ENCODE results near the gene STK38L. TPM values are rescaled to one million over a fixed set of nuclear protein-coding genes. Genes with fewer than 3 reads are reported as not detected.

Gene STK38L
- total and polyA plus RNA-seq, 2 of the 8 experiments (the other 6 are each of a cell fraction or from before 2014, with no cell fraction given), result 8.1 to 63.6 TPM

- peak overlapping the region in 1 of 4 experiments; percentile 34; a peak in 1 of 7 replicates for H3K9ac ChIP-seq (replicated peaks in 1 of 4; ENCODE audit: extremely low read depth in 1 of 4, low read depth in 3 of 4, low read length in 3 of 4)
- H4K91ac ChIP-seq (replicated peaks; ENCODE audit: insufficient read length, low read length), result no peak overlapping the region
- H3K27ac ChIP-seq (ENCODE audit: low read depth, low read length), result no peak overlapping the region
- ChIA-PET CTCF (ENCODE audit: partially characterized antibody) (interaction anchor here (0.5 to 1.0 kb wide), 2 partner anchors 40 to 1995 kb away, joined by 3 to 4 read pairs; no protein-coding TSS in a partner anchor), POLR2A (ENCODE audit: partially characterized antibody) (no interaction called here)
- H3K4me2 ChIP-seq (ENCODE audit: insufficient read depth in 1 of 2, low read depth in 2 of 2, low read length in 2 of 2), result no peak overlapping the region
- no peak overlapping the region for H3K4ac ChIP-seq (replicated peaks; ENCODE audit: insufficient read length, low read depth, low read length)
- DNase-seq (ENCODE audit: low read depth in 1 of 2, low spot score in 2 of 2) (no peak), FAIRE-seq (no peak)
- no peaks in the 10 kb centered on the region for H3K9me3 ChIP-seq (ENCODE audit: insufficient read depth in 2 of 2, low read depth in 1 of 2, low read length in 1 of 2)
- no peak overlapping the region for H4K8ac ChIP-seq (ENCODE audit: extremely low read depth, insufficient read depth, low read length)
- H2BK5ac ChIP-seq (ENCODE audit: low read depth, low read length), result no peak overlapping the region
- H2BK12ac ChIP-seq (ENCODE audit: low read depth, low read length), result no peak overlapping the region
- H3K36me3 ChIP-seq (ENCODE audit: control insufficient read depth in 2 of 4, insufficient read depth in 4 of 4, low read length in 3 of 4), result no peaks in the 10 kb centered on the region
- H2AFZ ChIP-seq (ENCODE audit: low read length), result no peak overlapping the region
- no peak overlapping the region for H2AK5ac ChIP-seq (ENCODE audit: low read depth, low read length)
- H4K5ac ChIP-seq (ENCODE audit: insufficient read length, low read depth, low read length), result no peak overlapping the region
- 81% methylated on average over 5 of the region's 5 CpGs; no CpG with 5 or more reads in 1 of the 2 experiments for WGBS, 2 experiments (ENCODE audit: extremely low coverage in 1 of 2, insufficient coverage in 1 of 2, insufficient read length in 1 of 2, insufficient replicate concordance in 2 of 2, low coverage in 1 of 2, low lambda C conversion rate in 2 of 2, missing lambda C conversion rate in 1 of 2)
- no peaks in the 10 kb centered on the region for H3K27me3 ChIP-seq (replicated peaks in 1 of 4; ENCODE audit: control insufficient read depth in 3 of 4, extremely low read depth in 1 of 4, insufficient read depth in 3 of 4, low read length in 3 of 4)
- no peak overlapping the region for H3K18ac ChIP-seq (ENCODE audit: extremely low read depth, low read length)
- H3K4me1 ChIP-seq (replicated peaks in 1 of 4; ENCODE audit: control insufficient read depth in 3 of 4, insufficient read depth in 4 of 4, low read length in 3 of 4), result peaks cover 3 to 10% (median 9%) of the 10 kb centered on the region in 4 experiments; a peak in 4 of 7 replicates
- no peak overlapping the region for H3K56ac ChIP-seq (replicated peaks; ENCODE audit: insufficient read length, low read depth, low read length)
- H2BK15ac ChIP-seq (ENCODE audit: low read length), result no peak overlapping the region
- no peak overlapping the region for H2BK120ac ChIP-seq (replicated peaks; ENCODE audit: low read depth, low read length)
- peaks cover 2 to 11% of the 10 kb centered on the region in 2 experiments for H4K20me1 ChIP-seq (replicated peaks in 1 of 2; ENCODE audit: control insufficient read depth in 1 of 2, insufficient read depth in 2 of 2, low read length in 2 of 2)
- H3K23ac ChIP-seq (ENCODE audit: insufficient read length), result no peak overlapping the region
- no peak overlapping the region for H2BK20ac ChIP-seq (ENCODE audit: low read length)
- no peak overlapping the region for H3K4me3 ChIP-seq (ENCODE audit: extremely low read depth in 1 of 4, insufficient read depth in 2 of 4, low read depth in 3 of 4, low read length in 4 of 4)
- H3K79me1 ChIP-seq (ENCODE audit: low read depth, low read length), result peaks cover 6% of the 10 kb centered on the region
- H3K14ac ChIP-seq (ENCODE audit: insufficient read length), result no peak overlapping the region
- H3K79me2 ChIP-seq (ENCODE audit: control insufficient read depth in 1 of 2, insufficient read depth in 2 of 2, low read length in 2 of 2), result peaks cover 0 to 75% of the 10 kb centered on the region in 2 experiments; a peak in 2 of 4 replicates
- H3K23me2 ChIP-seq (ENCODE audit: low read depth, low read length), result no peaks in the 10 kb centered on the region
- no peak for TF ChIP-seq HDAC6 (IDR thresholded peaks at IDR 0.05; ENCODE audit: low read depth, low read length)
- no peak for TF ChIP-seq RNF2 (IDR thresholded peaks at IDR 0.05; ENCODE audit: borderline replicate concordance, low read depth, low read length, missing control alignments, poor library complexity, severe bottlenecking)
- TF ChIP-seq EP300 (IDR thresholded peaks at IDR 0.05; ENCODE audit: borderline replicate concordance in 1 of 2, low read depth in 2 of 2, low read length in 2 of 2), result no peak
- TF ChIP-seq FOSL1 (IDR thresholded peaks at IDR 0.05; ENCODE audit: insufficient read depth, low read depth, low read length), result no peak
- no peak for TF ChIP-seq ZNF274 (IDR thresholded peaks at IDR 0.05; ENCODE audit: borderline replicate concordance, extremely low read depth, low read length)
- no peak for TF ChIP-seq PHF8 (conservative IDR thresholded peaks at IDR 0.05; ENCODE audit: low read depth, low read length)
- no peak for TF ChIP-seq RFX5 (IDR thresholded peaks at IDR 0.05; ENCODE audit: borderline replicate concordance, low read depth, low read length)
- TF ChIP-seq YY1 (IDR thresholded peaks at IDR 0.05; ENCODE audit: low read depth, low read length), result no peak
- no peak for TF ChIP-seq TEAD4 (IDR thresholded peaks at IDR 0.05; ENCODE audit: low read depth, low read length)
These were observed 99.3 kb downstream of the STK38L start for GRCh38 chr12:27343255-27344000.

All from H1 (cell line).